Neural progenitor cell (in vitro differentiated cells): ENCODE data around the gene PRKCE. TPM values are rescaled to one million over a fixed set of nuclear protein-coding genes. Genes with fewer than 3 reads are reported as not detected.

ENCODE experiments used
- DNase-seq: peaks from one replicate; pipeline ENCODE4 v3.0.0-alpha.2; 2016; ENCODE audit warnings: low spot score
- H2AFZ ChIP-seq: fragments of 200-600 bp; sonication (generic); replicated peaks from 2 replicates; pipeline ENCODE4 v1.6.1; 2016; ENCODE audit warnings: antibody characterized with exemption
- H3F3A ChIP-seq: fragments of 200-600 bp; sonication (generic); 2 replicates; pipeline ENCODE4 v1.6.1; 2016; ENCODE audit warnings: antibody characterized with exemption, low read depth
- H3K27ac ChIP-seq: fragments of 200-600 bp; sonication (generic); 2 replicates; pipeline ENCODE4 v1.5.1; 2016; ENCODE audit warnings: mild to moderate bottlenecking
- H3K27me3 ChIP-seq: fragments of 200-600 bp; sonication (generic); 2 replicates; pipeline ENCODE4 v1.6.1; 2016; ENCODE audit warnings: mild to moderate bottlenecking, moderate library complexity
- H3K36me3 ChIP-seq: fragments of 200-600 bp; sonication (generic); 2 replicates; pipeline ENCODE4 v1.5.1; 2016
- H3K4me1 ChIP-seq: fragments of 200-600 bp; sonication (generic); 2 replicates; pipeline ENCODE4 v1.6.1; 2016; ENCODE audit warnings: mixed run types
- H3K4me2 ChIP-seq: fragments of 200-600 bp; sonication (generic); 2 replicates; pipeline ENCODE4 v1.6.1; 2016
- H3K4me3 ChIP-seq: fragments of 200-600 bp; sonication (generic); 2 replicates; pipeline ENCODE4 v1.5.1; 2016
- H3K79me2 ChIP-seq: fragments of 200-600 bp; sonication (generic); 2 replicates; pipeline ENCODE4 v1.6.1; 2016; ENCODE audit warnings: low read depth
- H3K9ac ChIP-seq: fragments of 200-600 bp; sonication (generic); 2 replicates; pipeline ENCODE4 v1.6.1; 2016
- H3K9me3 ChIP-seq: fragments of 200-600 bp; sonication (generic); 2 replicates; pipeline ENCODE4 v1.5.1; 2016; ENCODE audit warnings: low read depth
- H4K20me1 ChIP-seq: fragments of 200-600 bp; sonication (generic); 2 replicates; pipeline ENCODE4 v1.6.1; 2016; ENCODE audit warnings: low read depth
- H3K27ac Mint-ChIP-seq: 3 replicates; pipeline ENCODE4 v1.8.0; 2021; ENCODE audit warnings: mixed read lengths
- H3K27me3 Mint-ChIP-seq: 2 replicates; pipeline ENCODE4 v1.8.0; 2022; ENCODE audit warnings: low read depth, mild to moderate bottlenecking, inconsistent platforms, moderate library complexity, mixed read lengths; ENCODE audit not compliant: insufficient read depth
- H3K36me3 Mint-ChIP-seq: 3 replicates; pipeline ENCODE4 v1.8.0; 2021; ENCODE audit warnings: mixed read lengths
- H3K4me1 Mint-ChIP-seq: 3 replicates; pipeline ENCODE4 v1.8.0; 2021; ENCODE audit warnings: mixed read lengths
- H3K4me3 Mint-ChIP-seq: 3 replicates; pipeline ENCODE4 v1.8.0; 2021; ENCODE audit warnings: mild to moderate bottlenecking, moderate library complexity, mixed read lengths
- H3K9me3 Mint-ChIP-seq: 3 replicates; pipeline ENCODE4 v1.8.0; 2020; ENCODE audit warnings: mixed read lengths
- CTCF ChIP-seq: fragments of 200-600 bp; sonication (generic); IDR thresholded peaks from 2 replicates; pipeline ENCODE4 v1.5.1; 2017; ENCODE audit warnings: antibody characterized with exemption, mild to moderate bottlenecking
- EZH2 ChIP-seq: fragments of 200-600 bp; sonication (generic); IDR thresholded peaks from 2 replicates; pipeline ENCODE4 v1.6.1; 2017; ENCODE audit warnings: antibody characterized with exemption, mild to moderate bottlenecking, moderate library complexity
- EZH2phosphoT487 ChIP-seq: fragments of 200-600 bp; sonication (generic); IDR thresholded peaks from 2 replicates; pipeline ENCODE4 v1.6.1; 2017; ENCODE audit warnings: antibody characterized with exemption
- total RNA-seq: library from RNA; depleted of rRNA; stranded (reverse); fragments of >200 nt; gene quantifications from 2 replicates; pipeline ENCODE4 v1.2.3, GENCODE V29; 2015; ENCODE audit warnings: low replicate concordance

The PRKCE gene
- total RNA-seq, 1 donor from 2014 or later, result 4.1 TPM

- H3K4me2 ChIP-seq, result no peak overlapping the region
- H3K27me3 Mint-ChIP-seq, result peaks cover 3% of the 10 kb centered on the region
- no peaks in the 10 kb centered on the region for H4K20me1 ChIP-seq
- no peak overlapping the region for H2AFZ ChIP-seq
- H3F3A ChIP-seq, result no peaks in the 10 kb centered on the region
- H3K27ac Mint-ChIP-seq, result no peak overlapping the region
- no peak for DNase-seq
- no peaks in the 10 kb centered on the region for H3K9me3 Mint-ChIP-seq
- peaks cover 5% of the 10 kb centered on the region for H3K36me3 Mint-ChIP-seq
- H3K4me1 Mint-ChIP-seq, result peaks cover 11% of the 10 kb centered on the region
- H3K4me3 Mint-ChIP-seq, result no peak overlapping the region
- H3K9ac ChIP-seq, result no peak overlapping the region
- TF ChIP-seq EZH2phosphoT487 (no peak), CTCF (no peak), EZH2 (no peak)
- no peaks in the 10 kb centered on the region for H3K79me2 ChIP-seq
- H3K27ac ChIP-seq, result no peak overlapping the region
- peaks cover 15% of the 10 kb centered on the region for H3K4me1 ChIP-seq
- no peaks in the 10 kb centered on the region for H3K36me3 ChIP-seq
- H3K4me3 ChIP-seq, result no peak overlapping the region
- H3K9me3 ChIP-seq, result no peaks in the 10 kb centered on the region
- H3K27me3 ChIP-seq, result no peaks in the 10 kb centered on the region
These were observed 200.3 kb downstream of the PRKCE start for GRCh38 chr2:45851576-45852304.

- H3K4me3 Mint-ChIP-seq, result no peak overlapping the region
- Histone ChIP-seq H3K4me1 (peaks cover 15% of the 10 kb centered on the region), H3K36me3 (no peaks in the 10 kb centered on the region), H3K9me3 (no peaks in the 10 kb centered on the region), H2AFZ (no peak overlapping the region), H3K27me3 (no peaks in the 10 kb centered on the region), H3F3A (no peaks in the 10 kb centered on the region), H3K4me2 (no peak overlapping the region), H3K27ac (no peak overlapping the region), H4K20me1 (no peaks in the 10 kb centered on the region), H3K79me2 (no peaks in the 10 kb centered on the region), H3K4me3 (no peak overlapping the region), H3K9ac (no peak overlapping the region)
- peaks cover 3% of the 10 kb centered on the region for H3K27me3 Mint-ChIP-seq
- peaks cover 2% of the 10 kb centered on the region for H3K36me3 Mint-ChIP-seq
- TF ChIP-seq EZH2, result no peak
- TF ChIP-seq CTCF, result no peak
- no peak for TF ChIP-seq EZH2phosphoT487
- H3K9me3 Mint-ChIP-seq, result no peaks in the 10 kb centered on the region
- DNase-seq, result no peak
- peaks cover 11% of the 10 kb centered on the region for H3K4me1 Mint-ChIP-seq
- no peak overlapping the region for H3K27ac Mint-ChIP-seq
These were observed 201.1 kb downstream of the PRKCE start for GRCh38 chr2:45852450-45853150.

- H3F3A ChIP-seq, result no peaks in the 10 kb centered on the region
- no peaks in the 10 kb centered on the region for H3K36me3 Mint-ChIP-seq
- no peak overlapping the region for H3K27ac Mint-ChIP-seq
- no peak overlapping the region for H3K27ac ChIP-seq
- no peaks in the 10 kb centered on the region for H4K20me1 ChIP-seq
- DNase-seq, result no peak
- H3K4me3 Mint-ChIP-seq, result no peak overlapping the region
- no peaks in the 10 kb centered on the region for H3K27me3 Mint-ChIP-seq
- TF ChIP-seq EZH2 (no peak), EZH2phosphoT487 (no peak), CTCF (no peak)
- H3K4me1 ChIP-seq, result peaks cover 18% of the 10 kb centered on the region
- no peak overlapping the region for H3K4me2 ChIP-seq
- H3K4me1 Mint-ChIP-seq, result peaks cover 20% of the 10 kb centered on the region
- H3K27me3 ChIP-seq, result no peaks in the 10 kb centered on the region
- H3K4me3 ChIP-seq, result no peak overlapping the region
- no peak overlapping the region for H2AFZ ChIP-seq
- no peaks in the 10 kb centered on the region for H3K79me2 ChIP-seq
- no peaks in the 10 kb centered on the region for H3K36me3 ChIP-seq
- no peaks in the 10 kb centered on the region for H3K9me3 Mint-ChIP-seq
- no peak overlapping the region for H3K9ac ChIP-seq
- no peaks in the 10 kb centered on the region for H3K9me3 ChIP-seq
These were observed 203.9 kb downstream of the PRKCE start for GRCh38 chr2:45855374-45855773.
